ENCODE data around the gene CYTIP. TPM values are rescaled to one million over a fixed set of nuclear protein-coding genes. Genes with fewer than 3 reads are reported as not detected.

The CYTIP gene
- polyA plus RNA-seq, 1 of the 3 experiments (the other 2 are of a cell fraction) = not detected

GRCh38 chr2:157395811-157396210, 48.1 kb downstream of the CYTIP start (continued):
- TF ChIP-seq, protein P1, sequence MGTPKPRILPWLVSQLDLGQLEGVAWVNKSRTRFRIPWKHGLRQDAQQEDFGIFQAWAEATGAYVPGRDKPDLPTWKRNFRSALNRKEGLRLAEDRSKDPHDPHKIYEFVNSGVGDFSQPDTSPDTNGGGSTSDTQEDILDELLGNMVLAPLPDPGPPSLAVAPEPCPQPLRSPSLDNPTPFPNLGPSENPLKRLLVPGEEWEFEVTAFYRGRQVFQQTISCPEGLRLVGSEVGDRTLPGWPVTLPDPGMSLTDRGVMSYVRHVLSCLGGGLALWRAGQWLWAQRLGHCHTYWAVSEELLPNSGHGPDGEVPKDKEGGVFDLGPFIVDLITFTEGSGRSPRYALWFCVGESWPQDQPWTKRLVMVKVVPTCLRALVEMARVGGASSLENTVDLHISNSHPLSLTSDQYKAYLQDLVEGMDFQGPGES (IDR thresholded peaks at IDR 0.05; ENCODE audit: low read depth, low read length) = no peak
- TF ChIP-seq CHD2 (IDR thresholded peaks at IDR 0.05; ENCODE audit: low read length, partially characterized antibody) (no peak), POLR2AphosphoS5 (IDR thresholded peaks at IDR 0.05; ENCODE audit: low read depth, low read length) (no peak), NFIC (IDR thresholded peaks at IDR 0.05; ENCODE audit: borderline replicate concordance) (no peak)

- no peak overlapping the region for H3K9ac ChIP-seq
- no peaks in the 10 kb centered on the region for H4K20me1 ChIP-seq (ENCODE audit: insufficient read depth)
- ChIA-PET CTCF (no interaction called here), POLR2A (no interaction called here)
- no peak overlapping the region for H3K4me2 ChIP-seq
- no peaks in the 10 kb centered on the region for H3F3A ChIP-seq (replicated peaks; ENCODE audit: insufficient read depth)
- H3K36me3 ChIP-seq (replicated peaks in 1 of 2; ENCODE audit: control insufficient read depth in 1 of 2, insufficient read depth in 2 of 2, low read length in 1 of 2) = no peaks in the 10 kb centered on the region
- no peak overlapping the region for H3K4me3 ChIP-seq (ENCODE audit: low read depth in 2 of 2, low read length in 1 of 2)
- no peak overlapping the region for H3K27ac ChIP-seq (ENCODE audit: low read depth in 2 of 2, low read length in 1 of 2)
- no peak for TF ChIP-seq FOXM1 (IDR thresholded peaks at IDR 0.05; ENCODE audit: low read depth)
- no peak for TF ChIP-seq FOXJ3 (CRISPR knock-in tag; IDR thresholded peaks at IDR 0.05)
- TF ChIP-seq MEF2A (IDR thresholded peaks at IDR 0.05; ENCODE audit: borderline replicate concordance, low read depth) = no peak
- TF ChIP-seq YY1 (IDR thresholded peaks at IDR 0.05; ENCODE audit: low read depth) = no peak
- TF ChIP-seq, protein P1 (IDR thresholded peaks at IDR 0.05; ENCODE audit: low read depth, low read length) = no peak
- no peak for TF ChIP-seq POLR2AphosphoS5 (IDR thresholded peaks at IDR 0.05; ENCODE audit: low read depth, low read length)
- no peak overlapping the region for H2AFZ ChIP-seq (ENCODE audit: low read depth)
- H3K9me2 ChIP-seq = no peaks in the 10 kb centered on the region
- no peaks in the 10 kb centered on the region for H3K79me2 ChIP-seq (ENCODE audit: insufficient read depth)
- WGBS (ENCODE audit: low lambda C conversion rate) = 0% methylated on average over 1 of the region's 1 CpG
- H3K27me3 ChIP-seq (ENCODE audit: insufficient read depth) = no peaks in the 10 kb centered on the region
- no peaks in the 10 kb centered on the region for H3K4me1 ChIP-seq (ENCODE audit: control insufficient read depth in 1 of 2, insufficient read depth in 2 of 2, low read depth in 1 of 2, low read length in 1 of 2)
- DNase-seq = no peak
- H3K9me3 ChIP-seq = no peaks in the 10 kb centered on the region
Observed at GRCh38 chr2:157394928-157395327, 49.0 kb downstream of the CYTIP start.

DNA sequence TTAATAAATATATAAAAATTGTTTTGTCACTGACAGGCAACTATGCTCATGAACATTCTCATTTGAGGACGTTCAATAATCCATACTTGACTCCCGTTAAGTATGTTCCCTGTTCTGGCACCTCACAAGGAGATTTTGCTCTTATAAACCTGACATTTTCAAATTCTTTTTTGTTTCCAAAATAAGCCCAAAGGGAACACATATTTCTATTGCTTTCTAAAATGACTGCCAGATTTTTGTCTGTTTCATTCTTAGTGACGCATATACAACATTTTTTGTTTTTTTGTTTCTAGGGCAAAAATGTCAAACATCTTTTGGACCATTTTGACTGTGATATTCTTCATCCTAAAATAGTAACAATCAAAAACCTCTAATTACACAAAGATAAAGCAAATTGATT, 50.5 kb downstream of the CYTIP start:
- ChIA-PET POLR2A (no interaction called here), CTCF (no interaction called here)
- no peak overlapping the region for H3K9ac ChIP-seq
- no peak overlapping the region for H3K4me3 ChIP-seq (ENCODE audit: low read depth in 2 of 2, low read length in 1 of 2)
- H3K9me3 ChIP-seq = no peaks in the 10 kb centered on the region
- no peak overlapping the region for H2AFZ ChIP-seq (ENCODE audit: low read depth)
- no peak overlapping the region for H3K27ac ChIP-seq (ENCODE audit: low read depth in 2 of 2, low read length in 1 of 2)
- 4% methylated on average over 3 of the region's 3 CpGs for WGBS (ENCODE audit: low lambda C conversion rate)
- H3K4me1 ChIP-seq (ENCODE audit: control insufficient read depth in 1 of 2, insufficient read depth in 2 of 2, low read depth in 1 of 2, low read length in 1 of 2) = no peaks in the 10 kb centered on the region
- H4K20me1 ChIP-seq (ENCODE audit: insufficient read depth) = no peaks in the 10 kb centered on the region
- no peaks in the 10 kb centered on the region for H3K27me3 ChIP-seq (ENCODE audit: insufficient read depth)
- no peaks in the 10 kb centered on the region for H3F3A ChIP-seq (replicated peaks; ENCODE audit: insufficient read depth)
- H3K4me2 ChIP-seq = no peak overlapping the region
- DNase-seq = no peak
- H3K79me2 ChIP-seq (ENCODE audit: insufficient read depth) = no peaks in the 10 kb centered on the region
- H3K36me3 ChIP-seq (replicated peaks in 1 of 2; ENCODE audit: control insufficient read depth in 1 of 2, insufficient read depth in 2 of 2, low read length in 1 of 2) = no peaks in the 10 kb centered on the region
- H3K9me2 ChIP-seq = no peaks in the 10 kb centered on the region
- TF ChIP-seq MEF2A (IDR thresholded peaks at IDR 0.05; ENCODE audit: borderline replicate concordance, low read depth) (no peak), NFIC (IDR thresholded peaks at IDR 0.05; ENCODE audit: borderline replicate concordance) (no peak), TAF1 (IDR thresholded peaks at IDR 0.05; ENCODE audit: borderline replicate concordance, low read depth, low read length) (no peak), FOXJ3 (CRISPR knock-in tag; IDR thresholded peaks at IDR 0.05) (no peak), MXI1 (IDR thresholded peaks at IDR 0.05; ENCODE audit: low read depth, low read length) (no peak), CTCF (IDR thresholded peaks at IDR 0.05) (no peak), TCF12 (IDR thresholded peaks at IDR 0.05) (no peak), RCOR1 (IDR thresholded peaks at IDR 0.05; ENCODE audit: low read length) (no peak), ELF1 (IDR thresholded peaks at IDR 0.05) (no peak), JUND (IDR thresholded peaks at IDR 0.05) (no peak), RXRA (IDR thresholded peaks at IDR 0.05; ENCODE audit: borderline replicate concordance, low read depth) (no peak)
- TF ChIP-seq, protein P1 (IDR thresholded peaks at IDR 0.05; ENCODE audit: low read depth, low read length) = no peak
- TF ChIP-seq, protein P2, sequence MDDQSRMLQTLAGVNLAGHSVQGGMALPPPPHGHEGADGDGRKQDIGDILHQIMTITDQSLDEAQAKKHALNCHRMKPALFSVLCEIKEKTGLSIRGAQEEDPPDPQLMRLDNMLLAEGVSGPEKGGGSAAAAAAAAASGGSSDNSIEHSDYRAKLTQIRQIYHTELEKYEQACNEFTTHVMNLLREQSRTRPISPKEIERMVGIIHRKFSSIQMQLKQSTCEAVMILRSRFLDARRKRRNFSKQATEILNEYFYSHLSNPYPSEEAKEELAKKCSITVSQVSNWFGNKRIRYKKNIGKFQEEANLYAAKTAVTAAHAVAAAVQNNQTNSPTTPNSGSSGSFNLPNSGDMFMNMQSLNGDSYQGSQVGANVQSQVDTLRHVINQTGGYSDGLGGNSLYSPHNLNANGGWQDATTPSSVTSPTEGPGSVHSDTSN (IDR thresholded peaks at IDR 0.05) = no peak
- TF ChIP-seq, protein P3, sequence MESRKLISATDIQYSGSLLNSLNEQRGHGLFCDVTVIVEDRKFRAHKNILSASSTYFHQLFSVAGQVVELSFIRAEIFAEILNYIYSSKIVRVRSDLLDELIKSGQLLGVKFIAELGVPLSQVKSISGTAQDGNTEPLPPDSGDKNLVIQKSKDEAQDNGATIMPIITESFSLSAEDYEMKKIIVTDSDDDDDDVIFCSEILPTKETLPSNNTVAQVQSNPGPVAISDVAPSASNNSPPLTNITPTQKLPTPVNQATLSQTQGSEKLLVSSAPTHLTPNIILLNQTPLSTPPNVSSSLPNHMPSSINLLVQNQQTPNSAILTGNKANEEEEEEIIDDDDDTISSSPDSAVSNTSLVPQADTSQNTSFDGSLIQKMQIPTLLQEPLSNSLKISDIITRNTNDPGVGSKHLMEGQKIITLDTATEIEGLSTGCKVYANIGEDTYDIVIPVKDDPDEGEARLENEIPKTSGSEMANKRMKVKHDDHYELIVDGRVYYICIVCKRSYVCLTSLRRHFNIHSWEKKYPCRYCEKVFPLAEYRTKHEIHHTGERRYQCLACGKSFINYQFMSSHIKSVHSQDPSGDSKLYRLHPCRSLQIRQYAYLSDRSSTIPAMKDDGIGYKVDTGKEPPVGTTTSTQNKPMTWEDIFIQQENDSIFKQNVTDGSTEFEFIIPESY (IDR thresholded peaks at IDR 0.05; ENCODE audit: borderline replicate concordance, low read depth) = no peak

All from SK-N-SH (cell line).